Measurements from ENCODE around the gene PATE4.
A peak's percentile ranks its signal among the peaks of the same experiment; 100 is the strongest.

The PATE4 gene

GRCh38 chr11:125887373-125888324 lies 54.5 kb downstream of the PATE4 start, which contains the start of gene HYLS1:
HYLS1 (plus strand) TSS chr11:125887668; CDS start chr11:125899369, 11,701 bp downstream.
- peak; percentile 11 for DNase-seq
